Lung (tissue), 16 donors: ENCODE data around the gene C22orf39. TPM values are rescaled to one million over a fixed set of nuclear protein-coding genes. Genes with fewer than 3 reads are reported as not detected.

ENCODE experiments used
- ATAC-seq: fragments of 200-7000 bp; cut with Tn5 transposase; one replicate; pipeline ENCODE4 v1.9.1; 2020; ENCODE audit warnings: moderate number of reproducible peaks; ENCODE audit not compliant: insufficient read depth, low FRiP score
- DNase-seq, 3 donors: peaks; one replicate each; pipeline ENCODE4 v3.0.0-alpha.2; 2013 to 2017
- H3K27ac ChIP-seq, 2 donors: one replicate each; pipeline ENCODE4 v1.5.1; 2013; ENCODE audit warnings: mild to moderate bottlenecking in 2 of 2, moderate library complexity in 2 of 2, control low read depth in 1 of 2, inconsistent platforms in 1 of 2, low read depth in 1 of 2, low read length in 1 of 2
- H3K27me3 ChIP-seq, 3 donors: one replicate each; pipeline ENCODE4 v1.5.1; 2013; ENCODE audit warnings: low read length in 2 of 3; ENCODE audit not compliant: control insufficient read depth in 3 of 3, insufficient read depth in 3 of 3
- H3K36me3 ChIP-seq, 4 donors: one replicate each; pipeline ENCODE4 v1.5.1; 2013; ENCODE audit warnings: low read length in 4 of 4, mild to moderate bottlenecking in 1 of 4, moderate library complexity in 1 of 4; ENCODE audit not compliant: control insufficient read depth in 4 of 4, insufficient read depth in 4 of 4
- H3K4me1 ChIP-seq, 5 donors: one replicate each; pipeline ENCODE4 v1.5.1; 2013; ENCODE audit warnings: low read length in 5 of 5, mild to moderate bottlenecking in 2 of 5, moderate library complexity in 1 of 5; ENCODE audit not compliant: control insufficient read depth in 5 of 5, insufficient read depth in 5 of 5
- H3K4me3 ChIP-seq: one replicate; pipeline ENCODE4 v1.5.1; 2013; ENCODE audit warnings: mild to moderate bottlenecking, control low read depth, moderate library complexity
- H3K9ac ChIP-seq, 2 donors: one replicate each; pipeline ENCODE4 v1.5.1; 2013; ENCODE audit warnings: low read length in 2 of 2, control low read depth in 1 of 2; ENCODE audit not compliant: insufficient read depth in 1 of 2
- H3K9me3 ChIP-seq, 4 donors: one replicate each; pipeline ENCODE4 v1.5.1; 2013; ENCODE audit warnings: low read length in 3 of 4, mild to moderate bottlenecking in 1 of 4, moderate library complexity in 1 of 4; ENCODE audit not compliant: control insufficient read depth in 4 of 4, insufficient read depth in 3 of 4
- whole genome bisulfite sequencing, 2 donors: extraction: QIAGEN DNeasy Blood & Tissue Kit; methylation state at CpG; one replicate each; pipeline ENCODE4 v1.1.7; 2013; 5-methylcytosine and 5-hydroxymethylcytosine counted together
- long read RNA-seq, 5 donors: transcript quantifications; one replicate each; lab custom pipeline, GENCODE V29; 2026
- polyA plus RNA-seq, 2 donors: library from polyadenylated mRNA; stranded (reverse); fragments of 200-250 nt; gene quantifications; one replicate each; pipeline ENCODE4 v1.2.1, GENCODE V29; 2013
- total RNA-seq, 2 donors: library from RNA; depleted of rRNA in 1 of 2; stranded (reverse); fragments of >200 nt in 1 of 2; gene quantifications; one replicate each; pipeline ENCODE4 v1.2.1, GENCODE V29; 2014 to 2021
- TF ChIP-seq, protein P1 (sequence below): IDR thresholded peaks from 2 replicates; pipeline ENCODE4 v1.5.1; 2012; ENCODE audit warnings: mild to moderate bottlenecking; ENCODE audit errors: control extremely low read depth, extremely low read depth
- donor health status: control.
- donor health status: control.
- donor health status: Bipolar disorder and iron deficiency.
- donor health status: healthy.
- donor health status: DM: yes; HTN: yes; CAD: no.

The C22orf39 gene, protein sequence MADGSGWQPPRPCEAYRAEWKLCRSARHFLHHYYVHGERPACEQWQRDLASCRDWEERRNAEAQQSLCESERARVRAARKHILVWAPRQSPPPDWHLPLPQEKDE
- total RNA-seq (10 to 100 TPM; 24.2 to 32.3 TPM), polyA plus RNA-seq (10 to 100 TPM; 24.8 to 39.9 TPM)
- long read RNA-seq, donor 1, transcript C22orf39-202 (3 exons, 3,350 nt), result minor isoform, 10 of 156 reads
- long read RNA-seq, donor 1, transcript C22orf39-203 (3 exons, 1,005 nt), result major isoform, 25 of 156 reads
- long read RNA-seq, donor 1, partial matches to known transcripts, result 50 of 156 reads
- long read RNA-seq, donor 1, other reads (novel, unspliced or antisense), result 71 of 156 reads
- long read RNA-seq, donor 2, transcript C22orf39-203 (3 exons, 1,005 nt), result major isoform, 12 of 15 reads
- long read RNA-seq, donor 2, partial matches to known transcripts, result 0 of 15 reads
- long read RNA-seq, donor 2, other reads (novel, unspliced or antisense), result 0 of 15 reads
- long read RNA-seq, donor 3, transcript C22orf39-203 (3 exons, 1,005 nt), result major isoform, 10 of 13 reads
- long read RNA-seq, donor 3, partial matches to known transcripts, result 0 of 13 reads
- long read RNA-seq, donor 3, other reads (novel, unspliced or antisense), result 0 of 13 reads
- long read RNA-seq, donor 4, transcript C22orf39-203 (3 exons, 1,005 nt), result major isoform, 11 of 21 reads
- long read RNA-seq, donor 4, partial matches to known transcripts, result 8 of 21 reads
- long read RNA-seq, donor 4, other reads (novel, unspliced or antisense), result 0 of 21 reads
- long read RNA-seq, donor 5, transcript C22orf39-202 (3 exons, 3,350 nt), result minor isoform, 10 of 32 reads
- long read RNA-seq, donor 5, transcript C22orf39-203 (3 exons, 1,005 nt), result major isoform, 22 of 32 reads
- long read RNA-seq, donor 5, partial matches to known transcripts, result 0 of 32 reads
- long read RNA-seq, donor 5, other reads (novel, unspliced or antisense), result 0 of 32 reads

DNA sequence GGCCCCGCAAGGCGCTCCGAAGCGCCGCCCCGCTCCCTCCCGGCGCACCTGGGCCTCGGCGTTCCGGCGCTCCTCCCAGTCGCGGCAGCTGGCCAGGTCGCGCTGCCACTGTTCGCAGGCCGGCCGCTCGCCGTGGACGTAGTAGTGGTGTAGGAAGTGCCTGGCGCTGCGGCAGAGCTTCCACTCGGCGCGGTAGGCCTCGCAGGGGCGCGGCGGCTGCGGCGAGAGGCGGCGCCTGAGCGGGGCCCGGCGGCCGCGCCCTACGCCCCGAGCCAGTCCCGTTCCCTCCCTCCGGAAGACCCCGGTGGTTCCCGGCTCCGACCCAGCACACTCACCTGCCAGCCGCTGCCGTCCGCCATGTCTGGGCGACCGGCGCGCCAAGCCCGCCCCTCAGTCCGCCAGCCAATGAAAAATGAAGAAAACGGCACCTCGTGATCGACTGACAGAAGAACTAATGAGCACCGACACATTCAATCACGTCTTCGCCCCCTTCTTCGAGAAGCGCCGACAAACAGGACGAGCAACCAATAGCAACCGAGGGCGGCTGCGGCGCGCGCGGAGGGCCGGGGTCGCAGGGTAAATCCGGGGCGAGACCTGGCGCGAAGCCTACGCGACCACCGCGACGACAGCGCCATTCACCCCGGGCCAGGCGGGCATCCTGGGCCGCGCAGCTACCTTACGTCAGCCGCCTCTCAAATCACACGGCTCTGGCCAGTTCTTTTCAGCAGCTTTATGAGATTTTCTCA, at the start of gene C22orf39:
C22orf39 (minus strand) TSS at position 382 of the 746 bp plus-strand sequence; CDS start at position 359, 23 bp downstream.
- Histone ChIP-seq H3K27me3 (no peaks in the 10 kb centered on the region), H3K36me3 (peaks cover 2 to 14% (median 3%) of the 10 kb centered on the region in 4 donors), H3K4me1 (peaks cover 3 to 19% (median 10%) of the 10 kb centered on the region in 5 donors), H3K4me3 (peak within 1 kb of the TSS; percentile 90), H3K9me3 (no peaks in the 10 kb centered on the region), H3K9ac (peak within 1 kb of the TSS; percentile 67 to 77), H3K27ac (peak within 1 kb of the TSS; percentile 96 to 99)
- WGBS, 2 donors, result 0 to 1% methylated on average over 73 to 92 of the region's 92 CpGs
- ATAC-seq, result peak; percentile 94
- peak; percentile 93 to 96 (median 94) for DNase-seq
- TF ChIP-seq, protein P1, sequence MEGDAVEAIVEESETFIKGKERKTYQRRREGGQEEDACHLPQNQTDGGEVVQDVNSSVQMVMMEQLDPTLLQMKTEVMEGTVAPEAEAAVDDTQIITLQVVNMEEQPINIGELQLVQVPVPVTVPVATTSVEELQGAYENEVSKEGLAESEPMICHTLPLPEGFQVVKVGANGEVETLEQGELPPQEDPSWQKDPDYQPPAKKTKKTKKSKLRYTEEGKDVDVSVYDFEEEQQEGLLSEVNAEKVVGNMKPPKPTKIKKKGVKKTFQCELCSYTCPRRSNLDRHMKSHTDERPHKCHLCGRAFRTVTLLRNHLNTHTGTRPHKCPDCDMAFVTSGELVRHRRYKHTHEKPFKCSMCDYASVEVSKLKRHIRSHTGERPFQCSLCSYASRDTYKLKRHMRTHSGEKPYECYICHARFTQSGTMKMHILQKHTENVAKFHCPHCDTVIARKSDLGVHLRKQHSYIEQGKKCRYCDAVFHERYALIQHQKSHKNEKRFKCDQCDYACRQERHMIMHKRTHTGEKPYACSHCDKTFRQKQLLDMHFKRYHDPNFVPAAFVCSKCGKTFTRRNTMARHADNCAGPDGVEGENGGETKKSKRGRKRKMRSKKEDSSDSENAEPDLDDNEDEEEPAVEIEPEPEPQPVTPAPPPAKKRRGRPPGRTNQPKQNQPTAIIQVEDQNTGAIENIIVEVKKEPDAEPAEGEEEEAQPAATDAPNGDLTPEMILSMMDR, result no peak

DNA sequence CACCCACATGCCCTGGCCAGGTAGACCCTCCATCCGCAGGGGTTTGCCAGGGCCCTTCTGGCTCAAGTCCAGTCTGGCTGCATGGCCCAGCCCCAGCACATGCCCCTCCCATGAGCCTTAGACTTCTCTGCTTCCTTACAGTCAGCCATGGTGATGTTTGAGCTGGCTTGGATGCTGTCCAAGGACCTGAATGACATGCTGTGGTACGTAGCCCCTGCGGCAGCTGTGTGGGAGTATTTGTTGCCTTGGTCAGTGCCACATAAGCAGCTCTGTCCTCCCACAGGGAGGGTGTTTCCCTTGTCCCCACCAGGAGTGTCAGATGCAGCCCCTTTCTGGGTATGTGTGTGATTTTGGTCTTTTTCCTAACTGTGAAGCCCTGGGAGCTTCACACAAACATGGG, 49.7 kb upstream of the C22orf39 start:
- ATAC-seq (no peak), DNase-seq (peak in 2 of 3 donors; percentile 23 to 33)
- H3K27me3 ChIP-seq, result no peaks in the 10 kb centered on the region
- no peak overlapping the region for H3K27ac ChIP-seq
- peaks cover 0 to 3% (median 0%) of the 10 kb centered on the region in 5 donors for H3K4me1 ChIP-seq
- no peak overlapping the region for H3K9ac ChIP-seq
- 56 to 64% methylated on average over 3 of the region's 3 CpGs for WGBS, 2 donors
- no peaks in the 10 kb centered on the region for H3K9me3 ChIP-seq
- H3K36me3 ChIP-seq, result no peaks in the 10 kb centered on the region
- no peak overlapping the region for H3K4me3 ChIP-seq
- TF ChIP-seq, protein P1, result no peak

DNA sequence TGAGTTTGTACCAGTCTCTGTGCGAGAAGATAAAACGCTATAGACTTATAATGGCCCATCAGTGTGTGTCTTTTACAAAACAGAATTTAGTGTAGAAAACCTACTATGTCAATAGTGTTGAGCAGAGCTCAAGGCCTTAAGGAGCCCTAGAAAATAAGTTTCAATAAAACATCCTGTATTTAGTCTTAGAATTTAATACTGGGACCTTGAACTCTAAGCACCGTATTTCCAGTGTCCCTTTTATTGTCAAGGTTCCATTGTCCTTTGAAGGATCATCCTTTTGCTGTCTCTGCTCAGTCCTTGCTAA, 48.8 kb upstream of the C22orf39 start:
- Histone ChIP-seq H3K9me3 (no peaks in the 10 kb centered on the region), H3K4me3 (no peak overlapping the region), H3K9ac (no peak overlapping the region), H3K36me3 (no peaks in the 10 kb centered on the region), H3K27ac (no peak overlapping the region), H3K27me3 (no peaks in the 10 kb centered on the region), H3K4me1 (peaks cover 0 to 3% (median 0%) of the 10 kb centered on the region in 5 donors)
- no peak for DNase-seq
- 92 to 98% methylated on average over 3 of the region's 3 CpGs for WGBS, 2 donors
- ATAC-seq, result no peak
- TF ChIP-seq, protein P1, result no peak
